A549 treated with Hydrocortisone at 1 μM for 4 hours (cell line): ENCODE measurements around the gene CPM. TPM values are rescaled to one million over a fixed set of nuclear protein-coding genes. Genes with fewer than 3 reads are reported as not detected.

Source experiments
- total RNA-seq: library from RNA; stranded (reverse); fragments of 200-300 nt; extraction: Qiagen RNA extraction; gene quantifications from 5 replicates; pipeline ENCODE4 v1.2.3, GENCODE V29; 2022

Gene CPM
- total RNA-seq = 5.5 to 7.4 TPM (median 5.7 TPM) in 5 replicates

GRCh38 chr12:68932961-68933893, at the start of gene CPM:
Gene CPM (minus strand): TSS chr12:68933171. CDS start chr12:68932837, 334 bp downstream.

GRCh38 chr12:68807576-68808387, 125.2 kb downstream of the CPM start, which contains the start of gene MDM2:
Gene MDM2 (plus strand): TSS chr12:68808177. CDS start chr12:68808478, 301 bp downstream.

Other genes with a start within 250 kb of the CPM start
- 54.9 to 80.9 TPM (median 63.4 TPM) in 5 replicates for gene NUP107, start 246.2 kb downstream of the CPM start, total RNA-seq
- 8.4 to 18.8 TPM (median 15.7 TPM) in 5 replicates for gene SLC35E3, start 187.0 kb downstream of the CPM start, total RNA-seq
- gene MDM2, start 125.0 kb downstream of the CPM start, total RNA-seq = 53.3 to 61.4 TPM (median 55.4 TPM) in 5 replicates